Liver (tissue), 2 donors: ENCODE results near the gene GAL.

Experiments
- CTCF ChIP-seq: fragments of 150-350 bp; IDR thresholded peaks from 2 replicates; pipeline ENCODE4 v1.5.1; 2017; ENCODE audit warnings: improper control_type of control experiment, low read depth, low read length; ENCODE audit not compliant: missing input control
- REST ChIP-seq: IDR thresholded peaks from 2 replicates; pipeline ENCODE4 v1.6.1; 2016; ENCODE audit warnings: antibody characterized with exemption, mild to moderate bottlenecking
- donor health status: healthy.

- TF ChIP-seq CTCF (no peak), REST (no peak)
These were observed 26.2 kb upstream of the GAL start for GRCh38 chr11:68658097-68658496.
